HG03571 (cell line): Measurements from ENCODE around the gene MGMT.

ENCODE experiments used
- ATAC-seq: cut with Tn5 transposase; IDR thresholded peaks from one replicate; pipeline ENCODE4 v1.9.1; 2021; ENCODE audit not compliant: unreplicated experiment

The MGMT gene

GRCh38 chr10:129785536-129785981, 318.5 kb downstream of the MGMT start:
- ATAC-seq: no peak

DNA sequence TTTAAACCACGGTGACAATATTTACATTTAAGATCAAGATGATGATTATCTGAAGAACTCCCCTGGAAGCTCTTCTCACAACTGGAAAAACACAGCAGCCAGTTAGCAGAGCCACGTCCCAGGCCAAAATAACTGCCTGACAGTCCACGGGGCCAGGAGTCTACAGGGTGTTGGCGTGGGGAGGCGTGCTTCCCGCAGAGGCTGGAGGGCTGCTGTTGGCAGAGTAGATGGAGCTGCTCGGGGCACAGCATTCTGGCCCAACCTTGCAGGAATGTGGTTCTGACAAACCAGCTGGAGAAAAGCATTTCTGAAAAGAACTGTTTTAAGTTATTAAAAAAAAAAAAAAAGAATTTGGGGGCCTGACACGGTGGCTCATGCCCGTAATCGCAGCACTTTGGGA, 319.2 kb downstream of the MGMT start:
- ATAC-seq: no peak

DNA sequence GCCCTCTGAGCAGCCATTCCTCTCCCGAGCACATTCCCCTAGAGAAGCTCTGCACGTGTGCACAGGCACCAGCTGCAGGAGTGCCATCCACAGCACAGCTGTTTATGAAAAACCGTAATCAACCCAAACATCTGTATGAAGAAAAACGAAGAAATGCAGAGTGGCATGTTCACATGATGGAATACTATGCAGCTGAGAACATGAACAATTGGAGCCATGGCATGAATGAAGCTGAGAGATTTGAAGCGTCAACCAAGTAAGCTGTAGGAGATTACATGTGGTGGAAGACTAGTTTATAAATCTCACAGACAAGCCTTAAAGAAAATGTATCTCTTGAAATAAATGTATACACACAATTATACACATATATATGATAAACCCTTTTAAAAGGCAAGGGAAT, 320.5 kb downstream of the MGMT start:
- no peak for ATAC-seq

DNA sequence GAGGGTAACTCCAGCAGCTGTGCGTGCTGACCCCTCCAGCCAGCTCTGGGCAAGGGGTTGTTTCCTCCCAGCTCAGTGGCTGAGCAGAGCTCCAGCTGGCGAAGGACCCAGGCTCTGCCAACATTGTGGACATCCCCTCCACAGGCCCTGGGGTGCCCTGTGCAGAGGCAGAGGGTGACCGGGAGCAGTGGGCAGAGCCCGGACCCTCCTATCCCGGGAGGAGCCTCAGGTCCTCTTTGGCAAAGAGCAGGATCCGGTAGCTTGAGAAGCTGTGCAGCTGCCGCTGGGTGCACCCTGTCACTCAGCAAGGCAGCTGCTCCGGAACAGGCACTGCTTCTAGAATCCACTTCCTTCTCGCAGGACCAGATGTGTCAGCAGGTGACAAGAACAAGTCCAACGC, 321.2 kb downstream of the MGMT start:
- no peak for ATAC-seq

DNA sequence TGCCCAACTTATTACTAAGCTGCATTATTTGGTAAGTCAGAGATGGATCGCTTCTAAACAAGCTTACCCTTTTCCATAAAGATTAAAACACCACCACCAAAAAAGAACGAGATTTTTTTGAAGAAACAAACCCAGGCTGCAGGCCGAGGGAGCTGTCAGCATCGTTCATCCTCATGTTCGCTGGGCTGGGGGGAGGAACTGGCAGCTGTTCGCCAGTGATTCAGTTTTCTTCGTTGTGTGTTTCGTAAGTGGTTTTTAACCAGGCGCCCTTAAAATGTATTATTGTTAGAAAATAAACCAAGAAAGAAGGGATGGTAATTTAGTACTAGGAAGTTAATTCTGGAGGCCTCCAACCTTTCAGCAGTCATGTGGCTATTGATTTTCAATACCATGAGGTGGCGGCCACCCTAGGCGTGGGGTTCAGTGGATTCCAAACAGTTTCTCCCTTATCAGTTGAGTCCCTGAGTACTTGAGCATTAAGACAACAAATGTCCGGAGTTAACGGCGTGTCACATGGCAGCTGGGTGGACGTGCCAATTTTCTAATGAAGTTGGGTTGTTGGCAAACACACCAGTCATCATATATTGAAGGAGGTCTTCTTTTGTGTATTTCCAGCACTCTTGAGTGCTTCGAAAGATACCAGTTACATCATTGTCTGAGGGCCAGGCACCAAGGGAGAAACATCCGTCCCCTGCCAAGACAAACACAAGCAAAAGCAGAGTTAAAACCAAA, 323.8 kb downstream of the MGMT start:
- no peak for ATAC-seq

- ATAC-seq: no peak
These were observed 325.1 kb downstream of the MGMT start for GRCh38 chr10:129792141-129792540.

GRCh38 chr10:129792864-129793263, 325.8 kb downstream of the MGMT start:
- ATAC-seq: no peak

GRCh38 chr10:129793479-129793878, 326.4 kb downstream of the MGMT start:
- no peak for ATAC-seq

DNA sequence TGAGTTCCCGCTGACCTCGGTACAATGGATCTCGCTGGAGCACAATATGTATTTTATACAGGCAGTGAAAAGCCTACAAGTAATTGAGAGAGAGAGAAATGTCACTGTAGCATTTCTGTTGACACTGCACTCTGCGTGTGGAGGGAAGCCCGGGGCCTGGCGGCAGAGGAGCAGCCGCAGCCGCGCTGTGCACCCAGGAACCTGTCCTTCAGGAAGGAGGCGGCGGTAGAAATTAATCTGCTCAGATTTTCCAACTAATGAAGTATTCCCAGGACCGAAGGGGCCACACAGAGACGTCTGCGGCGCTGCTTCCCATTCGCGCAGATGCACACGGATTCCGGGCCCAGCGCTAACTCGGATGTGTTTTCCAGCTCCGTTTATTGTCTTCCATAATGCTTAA, 327.0 kb downstream of the MGMT start:
- no peak for ATAC-seq

- no peak for ATAC-seq
These were observed 329.8 kb downstream of the MGMT start for GRCh38 chr10:129796710-129797420.

DNA sequence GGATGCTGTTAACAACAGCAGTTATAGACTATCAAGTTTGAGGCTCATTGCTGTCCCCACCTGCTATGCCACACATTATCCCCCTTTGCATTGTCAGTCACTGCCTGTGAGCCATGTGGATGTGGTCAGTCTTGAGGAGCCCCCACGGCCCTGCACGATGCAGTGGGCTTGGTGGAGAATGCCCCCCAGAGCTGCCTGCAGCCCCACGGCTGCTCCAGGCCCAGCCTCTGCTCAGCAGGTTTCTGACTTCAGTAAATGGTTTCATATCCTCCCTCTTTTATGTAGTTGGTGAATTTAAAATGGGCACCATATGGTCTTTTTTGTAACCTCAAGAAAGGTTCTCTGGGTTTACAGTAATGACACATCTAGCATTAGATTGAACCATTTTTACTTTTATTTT, 332.9 kb downstream of the MGMT start:
- ATAC-seq: no peak

- no peak for ATAC-seq
These were observed 333.8 kb downstream of the MGMT start for GRCh38 chr10:129800796-129801340.

DNA sequence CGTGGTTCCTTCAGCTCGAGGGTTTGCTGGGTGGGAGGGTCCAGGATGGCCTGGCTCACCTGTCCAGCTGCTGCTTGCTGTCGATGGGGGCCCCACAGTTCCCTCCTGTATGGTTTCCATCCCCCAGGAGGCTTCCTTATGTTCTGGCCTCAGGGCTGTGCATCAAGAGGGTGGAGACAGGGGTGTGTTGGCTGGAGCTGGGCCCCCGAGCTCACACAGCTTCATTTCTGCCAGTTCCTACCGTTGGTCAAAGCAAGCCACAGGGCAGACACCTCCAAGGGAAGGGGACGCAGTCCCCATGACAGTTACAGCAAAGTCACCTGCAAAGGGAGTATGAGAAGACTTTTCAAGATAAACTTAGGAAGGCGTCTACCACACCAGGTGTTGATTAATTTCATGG, 340.2 kb downstream of the MGMT start:
- ATAC-seq: no peak

DNA sequence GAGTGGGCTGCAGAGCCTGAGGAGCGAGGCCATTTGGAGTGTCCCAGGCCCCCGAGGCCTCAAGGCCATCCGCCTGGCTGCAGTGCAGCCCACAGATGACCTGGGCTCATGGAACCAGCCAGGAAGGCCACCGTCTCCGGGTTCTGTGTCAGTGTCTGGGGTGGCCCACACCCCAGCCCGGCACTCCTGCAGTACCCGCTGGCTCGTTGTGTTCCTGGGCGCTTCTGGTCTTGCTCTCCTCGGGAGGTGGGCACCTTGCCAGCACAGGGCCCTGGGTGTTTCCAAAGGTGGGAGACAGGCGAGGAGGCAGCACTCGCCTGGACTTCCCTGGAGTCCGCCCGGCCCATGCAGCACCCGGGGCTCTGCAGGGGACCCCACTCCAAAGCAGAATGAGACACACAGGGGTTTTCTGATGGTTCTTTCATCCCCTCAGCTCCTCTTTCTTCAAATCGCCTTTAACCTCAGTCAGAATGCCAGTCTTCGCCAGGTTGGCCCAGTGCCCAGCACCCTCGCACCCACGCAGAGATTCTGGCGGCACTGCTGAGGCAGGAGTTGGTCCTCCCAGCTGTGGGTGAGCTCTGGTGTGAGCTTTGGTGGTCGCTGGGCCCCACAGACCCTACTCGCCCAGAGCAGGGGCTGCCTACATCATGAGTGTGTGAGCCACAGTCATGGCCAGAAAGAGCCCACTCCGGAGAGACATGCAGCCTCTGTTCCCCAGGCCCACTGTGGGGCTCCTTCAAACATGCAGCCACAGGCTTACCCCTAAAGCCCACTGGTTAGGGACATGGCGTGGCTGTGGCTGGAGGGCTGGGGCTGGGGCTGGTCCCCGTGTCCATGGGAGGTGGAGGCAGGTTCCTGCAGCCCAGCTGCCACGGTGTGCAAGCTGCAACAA, 341.3 kb downstream of the MGMT start:
- ATAC-seq: no peak

DNA sequence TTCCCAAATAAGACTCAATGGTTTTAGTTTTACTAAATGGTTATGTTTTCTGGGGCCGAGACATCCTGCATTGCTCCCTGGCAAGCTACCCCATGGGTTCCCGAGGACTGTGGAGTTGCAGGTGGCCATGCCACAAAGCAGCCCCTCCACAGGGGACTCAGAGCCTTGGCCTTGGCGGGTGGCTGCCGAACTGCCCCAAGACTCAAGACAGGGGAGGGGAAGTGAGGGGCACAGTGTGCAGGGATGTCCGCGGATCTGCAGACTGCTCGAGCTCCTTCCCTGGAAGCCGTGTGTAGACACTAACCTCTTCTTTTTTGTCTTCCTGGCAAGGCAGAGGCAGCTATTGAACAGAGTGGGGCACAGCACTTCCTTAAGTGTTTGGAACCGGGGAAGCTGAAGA, 342.4 kb downstream of the MGMT start:
- ATAC-seq: no peak

DNA sequence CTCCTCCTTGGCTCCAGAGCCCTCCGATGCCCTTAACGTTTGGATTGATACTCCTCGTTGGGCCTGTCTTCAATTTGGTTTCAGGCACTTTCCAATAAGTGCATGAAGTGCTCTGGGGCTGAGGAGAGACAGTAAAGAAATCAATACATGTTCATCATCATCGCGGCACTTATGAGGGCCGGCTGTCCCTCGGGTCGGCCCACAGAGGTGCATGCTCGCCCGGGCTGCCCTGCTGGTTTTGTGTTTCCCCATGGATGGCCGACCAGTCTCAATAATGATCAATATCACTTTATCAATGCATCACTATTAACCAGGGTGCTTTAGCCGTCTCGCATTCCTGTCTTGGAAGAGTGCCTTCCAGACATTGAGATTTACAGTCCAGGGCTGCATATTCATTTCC, 342.8 kb downstream of the MGMT start:
- no peak for ATAC-seq

DNA sequence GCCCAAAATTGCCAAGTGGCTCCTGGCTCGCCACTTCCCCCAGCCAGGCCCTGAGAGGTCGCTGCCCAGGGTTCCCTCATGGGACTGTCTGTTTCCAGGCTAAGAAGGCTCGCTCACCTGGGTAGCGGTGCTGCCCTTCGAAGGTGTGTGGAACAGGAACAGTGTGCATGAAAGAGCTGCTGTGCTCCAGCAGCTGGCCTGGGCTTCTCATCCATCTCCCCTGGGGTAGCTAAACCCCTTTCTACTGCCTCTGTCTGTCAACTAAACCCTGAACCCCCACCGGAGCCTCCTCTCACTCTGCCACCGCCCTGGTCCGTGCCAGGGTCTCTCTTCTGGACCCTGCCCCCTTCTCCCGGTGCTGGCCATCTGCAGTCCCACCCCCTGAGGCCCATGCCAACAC, 344.2 kb downstream of the MGMT start:
- ATAC-seq: no peak

DNA sequence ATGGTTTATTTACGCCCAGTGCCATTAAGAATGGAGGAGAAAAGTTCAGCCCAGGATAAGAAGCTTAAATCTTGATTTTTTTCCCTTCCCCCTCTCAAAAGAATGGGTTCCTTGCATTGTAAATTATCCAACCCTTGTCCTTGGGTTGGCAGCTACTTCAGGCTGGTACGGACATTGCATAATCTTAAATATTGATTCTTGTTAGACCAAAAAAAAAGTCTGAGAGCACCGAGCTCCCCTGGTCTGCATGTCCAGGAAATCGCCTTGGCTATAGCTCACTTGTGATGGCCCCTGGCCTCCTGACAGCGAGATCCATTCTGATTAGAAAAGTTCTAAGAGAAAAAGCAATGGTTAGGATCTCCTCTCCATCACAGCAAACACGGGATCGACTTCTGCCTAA, 345.4 kb downstream of the MGMT start:
- no peak for ATAC-seq

DNA sequence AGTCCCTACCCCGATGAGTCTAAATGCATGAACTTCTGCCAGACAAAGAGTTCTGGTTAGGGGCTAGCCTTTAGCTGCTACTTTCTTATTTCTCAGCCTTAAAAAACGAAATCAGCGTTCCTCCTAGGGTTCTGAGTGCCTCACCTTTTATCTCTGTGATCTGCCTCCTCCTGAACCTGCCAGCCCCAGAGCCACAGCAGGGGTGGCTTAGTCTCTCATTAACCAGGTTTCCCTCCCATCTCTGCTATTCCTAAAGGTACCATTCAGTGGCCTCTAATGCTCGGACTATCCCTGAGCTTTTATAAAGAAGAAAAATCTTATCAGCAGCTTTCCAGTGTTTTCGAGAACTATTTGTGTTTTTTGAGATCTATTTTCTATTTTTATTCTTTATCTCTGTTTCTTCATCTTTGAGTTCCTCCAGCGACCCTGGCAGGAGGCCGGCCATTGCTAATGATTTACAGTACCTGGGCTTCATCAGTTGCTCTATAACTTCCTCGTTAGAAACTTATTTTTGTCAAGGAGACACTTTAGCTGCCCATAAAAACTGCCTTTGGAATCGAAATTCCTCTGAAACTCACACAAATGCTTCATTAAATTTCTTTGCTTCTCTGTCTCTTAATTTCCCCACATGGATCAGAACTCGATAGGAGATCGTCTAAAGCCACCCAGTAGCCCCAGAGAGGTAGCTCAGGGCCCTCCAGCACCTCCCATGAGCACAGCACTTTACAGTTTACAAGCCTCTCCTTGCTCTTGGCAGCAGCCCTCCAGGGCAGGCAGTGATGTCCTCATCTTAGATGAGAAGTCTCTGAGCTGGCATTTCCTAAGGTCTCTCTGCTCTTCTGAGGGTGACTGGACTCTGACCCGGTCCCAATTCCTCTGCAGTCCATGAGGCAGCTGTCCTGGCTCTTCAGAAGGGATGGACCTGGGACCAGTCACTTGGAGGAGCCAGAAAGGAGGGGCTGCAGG, 347.9 kb downstream of the MGMT start:
- ATAC-seq: no peak
